ENCODE data around the gene SPRED2.
"Not testable (repeated sequence)": the region's sequence is repeated elsewhere in the genome, so short reads cannot be mapped to it uniquely, and the experiment has no call there.

The SPRED2 gene

DNA sequence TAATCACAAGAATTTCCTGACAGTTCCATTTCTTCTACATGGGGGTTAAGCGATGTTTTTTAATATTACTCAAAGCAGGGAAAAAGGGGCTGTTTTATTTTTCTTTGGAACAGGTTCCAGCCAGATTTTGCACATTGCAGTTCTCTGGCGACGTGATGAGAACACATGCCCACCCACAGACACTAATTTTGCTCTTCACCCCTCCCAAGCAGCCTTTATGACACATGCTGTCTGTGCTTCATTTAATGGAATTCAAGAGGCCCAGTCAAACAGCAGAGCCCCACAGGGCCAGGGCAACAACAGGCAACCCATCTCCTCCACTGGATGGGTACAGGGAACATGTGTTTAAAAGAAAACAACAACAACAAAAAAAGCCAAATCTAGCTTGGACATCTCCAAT, 70.8 kb downstream of the SPRED2 start:
- no peak for DNase-seq

GRCh38 chr2:65360441-65360840, 72.0 kb downstream of the SPRED2 start:
- no peak for DNase-seq

- DNase-seq = no peak
Measured at GRCh38 chr2:65358678-65359400, 73.6 kb downstream of the SPRED2 start.

GRCh38 chr2:65357959-65358294, 74.5 kb downstream of the SPRED2 start:
- no peak for DNase-seq

DNA sequence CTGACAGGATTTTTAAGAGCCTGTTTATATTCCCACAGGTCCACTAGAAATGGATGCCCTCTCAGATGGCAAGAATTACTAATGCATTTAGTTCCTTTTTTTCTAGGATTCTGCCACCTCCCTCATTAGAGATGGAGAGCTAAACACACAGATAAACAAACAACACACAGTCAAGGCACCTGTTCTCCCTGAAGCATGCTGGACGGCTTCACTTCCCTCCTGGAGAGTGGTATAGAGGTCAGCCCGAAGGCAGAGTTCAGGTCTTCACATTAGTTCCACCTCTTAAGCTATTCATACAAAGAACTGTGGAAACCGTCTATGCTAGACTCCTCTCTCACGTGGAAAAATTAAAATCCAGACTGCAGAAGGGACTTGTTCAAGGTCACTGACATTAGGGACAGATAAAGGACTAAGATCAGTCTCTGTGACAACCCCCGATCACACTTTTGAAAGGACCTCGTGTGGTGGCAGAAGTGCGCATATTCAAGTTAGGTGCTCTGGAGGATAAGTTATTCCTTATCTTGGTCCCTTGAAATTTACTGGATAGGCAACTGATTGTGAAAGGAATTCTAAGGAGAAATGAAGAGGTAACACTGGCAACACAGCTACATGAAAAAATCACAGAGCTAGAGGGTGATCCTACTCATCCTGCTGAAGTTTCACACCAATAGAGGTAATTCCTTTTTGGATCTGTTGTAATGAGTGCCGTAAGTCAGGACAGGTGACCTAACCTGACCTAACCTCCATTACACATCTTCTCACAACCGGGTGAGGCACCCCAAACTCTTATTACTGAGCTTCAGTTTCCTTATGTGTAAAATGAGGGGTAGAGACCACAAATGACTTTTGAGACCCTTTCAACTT, 75.1 kb downstream of the SPRED2 start:
- no peak for DNase-seq

DNA sequence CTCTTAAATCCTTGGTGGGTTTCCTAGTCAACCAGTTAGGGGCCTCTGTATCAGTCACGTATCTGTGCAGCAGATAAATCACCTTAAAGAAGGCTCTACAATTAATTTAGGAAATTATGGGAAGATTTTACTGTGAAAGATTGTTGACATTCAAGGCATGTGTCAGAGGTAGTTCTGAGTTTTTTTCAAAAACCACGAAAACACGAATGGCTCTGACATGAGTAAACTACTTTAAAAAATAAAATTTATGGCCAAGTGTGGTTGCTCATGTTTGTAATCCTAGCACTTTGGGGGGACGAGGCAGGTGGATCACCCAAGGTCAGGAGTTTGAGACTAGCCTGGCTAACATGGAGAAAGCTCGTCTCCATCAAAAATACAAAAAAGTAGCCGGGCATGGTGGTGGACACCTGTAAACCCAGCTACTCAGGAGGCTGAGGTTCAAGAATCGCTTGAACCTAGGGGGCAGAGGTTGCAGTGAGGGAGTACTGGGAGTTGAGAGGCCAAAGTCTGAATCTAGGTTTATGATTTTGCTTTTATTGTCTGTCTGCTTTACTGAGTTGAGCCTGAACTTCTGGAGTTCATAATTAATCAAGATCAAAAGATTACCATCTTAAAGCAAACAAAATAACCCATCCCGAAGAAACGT, 77.1 kb downstream of the SPRED2 start:
- no peak for DNase-seq

DNA sequence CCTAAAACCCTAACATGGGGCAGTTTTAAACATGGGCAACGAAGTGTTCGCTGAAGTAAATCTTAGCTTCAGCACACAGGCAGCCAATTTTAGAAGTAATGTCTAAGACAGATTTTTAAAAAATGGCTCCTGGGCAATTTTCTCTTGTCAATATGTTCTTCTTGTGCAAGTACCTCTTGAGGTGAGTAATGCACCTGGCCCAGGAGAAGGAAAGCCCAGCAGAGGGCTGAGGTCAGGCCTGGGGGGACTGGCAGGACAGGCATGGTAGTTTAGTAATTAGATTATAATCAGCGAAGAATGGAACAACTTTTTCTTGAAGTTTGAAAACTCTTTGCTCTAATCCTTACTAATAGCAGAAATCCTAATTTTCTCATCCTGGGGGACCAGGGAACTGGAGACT, 77.6 kb downstream of the SPRED2 start:
- DNase-seq = no peak

DNA sequence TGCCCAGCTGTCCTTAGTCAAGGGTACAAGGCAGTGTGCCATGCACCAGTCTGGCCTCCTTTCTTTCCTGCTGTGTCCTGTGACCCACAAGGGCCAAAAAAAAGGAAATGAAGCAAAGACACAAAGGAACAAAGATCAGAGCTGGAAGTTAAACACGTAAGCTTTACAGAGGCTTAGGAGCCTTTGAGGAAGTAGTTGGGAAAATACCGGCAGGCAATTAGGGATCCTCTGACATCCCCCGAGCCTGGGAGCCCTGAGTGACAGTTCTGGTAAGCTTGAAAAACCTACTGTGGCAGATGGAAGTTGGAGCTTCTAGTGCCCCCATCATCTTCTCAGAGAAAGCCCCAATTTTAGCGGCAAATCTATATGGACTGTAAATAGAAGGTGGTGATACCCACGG, 78.5 kb downstream of the SPRED2 start:
- DNase-seq = no peak

DNA sequence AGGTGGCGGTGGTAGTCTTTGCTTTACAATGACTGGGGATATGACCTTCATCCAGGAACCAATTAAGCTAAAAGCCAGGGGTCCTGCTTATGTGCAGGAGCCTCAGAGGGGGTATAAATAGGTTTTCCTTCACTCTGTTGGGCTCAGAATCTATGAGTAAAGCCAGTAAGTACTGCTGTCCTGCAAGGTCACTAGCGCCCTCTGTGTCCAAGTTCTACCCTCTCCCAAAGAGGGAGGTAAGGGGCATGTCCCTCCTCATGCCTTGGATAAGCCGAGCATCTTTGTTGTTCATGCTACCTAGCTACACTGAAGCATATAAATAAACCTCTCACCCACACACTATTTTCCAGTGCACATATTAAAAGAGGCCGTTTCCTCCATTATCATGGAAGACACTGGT, 79.4 kb downstream of the SPRED2 start:
- no peak for DNase-seq

GRCh38 chr2:65351948-65352595, 80.3 kb downstream of the SPRED2 start:
- no peak for DNase-seq

DNA sequence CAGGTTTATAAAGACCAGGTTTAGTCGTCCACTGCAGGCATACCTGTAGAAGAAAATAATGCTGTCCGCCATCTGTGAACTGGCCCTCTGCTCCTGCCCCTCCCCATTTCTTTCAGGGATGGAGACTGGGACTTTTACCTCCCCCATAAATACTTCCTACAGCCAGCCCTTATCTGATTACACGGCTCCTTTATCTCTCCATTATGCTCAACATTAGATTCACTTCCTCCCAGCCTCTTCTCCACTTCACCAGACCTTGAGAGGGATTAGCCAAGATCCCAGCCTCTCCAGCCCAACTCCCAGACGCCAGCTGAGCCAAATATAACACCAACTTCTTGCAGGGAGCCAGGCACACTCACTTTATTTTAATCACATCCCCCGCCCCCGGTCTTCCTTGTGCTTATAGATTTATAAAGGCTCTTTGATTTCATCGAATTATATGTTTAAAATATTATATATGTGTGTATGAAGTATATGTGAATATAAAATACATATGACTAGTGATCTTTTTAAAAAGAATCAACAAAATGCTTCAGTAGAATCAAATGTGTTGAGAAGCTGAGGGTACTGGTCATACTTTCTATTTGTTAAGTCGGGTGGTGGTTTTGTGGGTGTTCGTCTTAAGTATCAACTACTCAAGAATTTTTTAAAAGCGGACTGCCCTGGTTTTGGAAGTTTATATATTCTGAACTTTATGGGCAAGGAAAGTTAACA, 81.0 kb downstream of the SPRED2 start:
- no peak for DNase-seq

DNA sequence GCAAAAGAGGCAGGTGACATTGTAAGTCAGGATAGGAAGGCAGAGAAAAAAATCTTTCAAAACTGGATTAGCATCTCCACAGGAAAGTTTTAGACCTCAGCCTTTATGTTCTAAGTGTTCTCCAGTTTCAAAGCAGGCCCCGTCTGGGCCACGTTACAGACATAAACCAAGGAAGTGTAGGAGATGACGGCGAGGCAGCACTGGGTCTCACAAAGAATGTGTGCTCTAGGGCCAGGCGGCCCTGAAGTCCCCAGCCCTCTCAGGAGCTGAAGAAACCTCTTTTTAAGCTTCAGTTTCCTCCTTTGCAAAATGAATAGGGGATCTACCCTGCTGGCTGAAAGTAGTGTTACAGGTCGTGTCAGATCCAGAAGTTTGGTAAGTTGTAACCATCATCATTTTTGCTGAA, 81.7 kb downstream of the SPRED2 start:
- no peak for DNase-seq

GRCh38 chr2:65349863-65350262, 82.5 kb downstream of the SPRED2 start:
- no peak for DNase-seq

GRCh38 chr2:65347913-65348312, 84.5 kb downstream of the SPRED2 start:
- DNase-seq = no peak

GRCh38 chr2:65345631-65346030, 86.8 kb downstream of the SPRED2 start:
- no peak for DNase-seq

DNA sequence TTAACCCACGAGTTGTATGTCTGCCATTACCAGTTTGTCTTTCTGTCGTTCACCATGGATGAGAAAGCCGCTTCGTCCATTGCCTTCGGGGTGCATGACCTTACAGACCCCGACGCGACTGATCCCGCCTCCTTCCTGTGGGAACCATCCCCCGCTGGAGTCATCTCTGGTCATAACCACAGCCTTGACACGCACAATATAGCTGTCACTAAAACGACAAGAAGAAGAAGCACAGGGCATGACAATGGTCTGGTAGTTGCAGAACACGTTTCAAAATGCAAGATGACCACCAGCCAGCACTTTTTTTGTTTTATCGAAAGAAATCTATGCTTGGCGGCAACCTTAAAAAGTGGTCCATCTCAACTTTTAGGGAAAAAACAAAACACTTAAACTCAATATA, 87.7 kb downstream of the SPRED2 start:
- no peak for DNase-seq

DNA sequence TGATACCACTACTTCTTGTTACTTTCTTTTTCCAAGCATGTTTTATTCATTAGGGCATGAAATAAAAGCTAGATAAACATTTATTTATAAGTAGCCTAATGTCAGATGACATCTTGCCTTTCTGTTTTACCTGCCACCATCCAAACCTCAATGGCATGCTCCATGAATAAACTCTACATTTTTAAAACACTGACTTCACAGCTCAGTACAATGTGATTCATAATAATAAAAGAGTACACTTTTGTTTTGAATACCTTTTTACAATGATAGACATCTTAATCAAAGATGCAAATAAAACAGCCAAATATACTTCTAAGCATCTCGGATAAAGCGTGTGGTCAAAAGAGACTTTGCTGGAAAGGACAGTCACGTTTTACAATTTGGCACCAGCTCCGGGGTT, 88.2 kb downstream of the SPRED2 start:
- no peak for DNase-seq

- DNase-seq = no peak
Measured at GRCh38 chr2:65343386-65343785, 89.0 kb downstream of the SPRED2 start.

DNA sequence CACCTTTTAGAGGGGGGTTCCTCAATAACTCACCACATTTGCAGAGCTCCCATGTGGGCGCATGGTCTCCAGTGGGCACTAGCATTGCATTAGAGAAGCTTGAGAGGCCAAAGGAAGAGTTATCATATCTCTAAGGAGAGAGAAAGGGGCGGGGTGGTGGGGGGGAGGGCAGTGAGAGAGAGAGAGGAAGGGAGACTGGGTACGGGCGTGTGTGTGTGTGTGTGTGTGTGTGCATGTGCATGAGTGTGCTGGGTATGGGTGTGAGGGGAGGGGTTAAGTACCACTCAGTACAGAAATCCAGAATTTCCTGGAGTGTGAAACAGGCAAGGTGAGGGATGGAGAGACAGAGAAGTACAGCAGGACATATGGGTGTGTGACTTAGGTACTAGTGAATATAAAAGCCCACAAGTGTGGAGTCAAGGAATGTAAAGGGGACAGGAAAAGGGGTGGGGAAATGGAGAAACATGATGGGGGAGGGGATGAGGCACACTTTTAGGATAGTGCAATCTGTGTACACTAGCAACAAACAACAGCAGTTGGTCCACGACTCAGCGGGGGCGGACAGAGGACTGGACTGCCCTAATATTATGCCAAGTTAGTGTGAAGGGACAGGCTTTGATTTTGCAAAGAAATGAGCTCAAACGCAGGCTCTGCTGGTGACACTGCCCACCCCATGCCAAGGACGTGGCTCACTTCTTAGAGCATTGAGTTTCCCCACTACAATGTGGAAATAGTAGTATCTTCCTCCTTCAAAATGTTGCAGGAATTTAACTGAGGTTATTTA, 91.3 kb downstream of the SPRED2 start:
- DNase-seq = no peak

DNA sequence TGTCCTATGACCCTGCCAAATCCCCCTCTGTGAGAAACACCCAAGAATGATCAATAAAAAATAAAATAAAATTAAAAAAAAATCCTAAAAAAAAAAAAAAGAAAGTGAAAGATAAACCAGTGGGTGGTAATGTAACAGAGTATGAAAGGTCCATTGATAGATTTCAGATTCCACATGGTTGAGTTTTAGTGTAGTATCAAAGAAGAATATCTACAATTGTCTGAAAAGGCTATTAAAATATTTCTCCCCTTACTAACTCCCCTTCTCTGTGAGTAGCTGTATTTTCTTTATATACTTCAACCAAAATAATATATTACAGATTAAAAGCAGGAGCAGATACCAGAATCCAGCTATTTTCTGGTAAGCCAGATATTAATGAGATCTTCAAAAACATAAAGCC, 92.8 kb downstream of the SPRED2 start:
- DNase-seq = no peak

- not testable (repeated sequence) for DNase-seq
Measured at GRCh38 chr2:65338830-65339495, 93.4 kb downstream of the SPRED2 start.

Data from midbrain (tissue), 1 donor.